Stimulated activated CD8-positive, alpha-beta memory T cell treated with anti-CD3 and anti-CD28 coated beads, Interleukin-4, amount 100 ng/mL, for 4 hours (primary cell): ENCODE measurements around the gene TCF25.
"Not testable (repeated sequence)": the region's sequence is repeated elsewhere in the genome, so short reads cannot be mapped to it uniquely, and the experiment has no call there.

Source experiments
- DNase-seq, 2 donors: peaks; one replicate each; pipeline ENCODE4 v3.0.0-alpha.2; 2020; ENCODE audit warnings: low read depth in 2 of 2, low spot score in 1 of 2

TCF25 gene

GRCh38 chr16:89873109-89873971 is at the start of gene TCF25:
Gene TCF25, plus strand, starts transcription at chr16:89873592. Its CDS starts 76 bp downstream, at chr16:89873668.
- peak; percentile 67 to 70 for DNase-seq

- not testable (repeated sequence) for DNase-seq
Observed at GRCh38 chr16:89823824-89824148, 49.6 kb upstream of the TCF25 start.

- DNase-seq, result no peak
Observed at GRCh38 chr16:89826531-89827382, 46.6 kb upstream of the TCF25 start.

GRCh38 chr16:89827383-89828198 is 45.8 kb upstream of the TCF25 start:
- DNase-seq, result no peak

GRCh38 chr16:89828199-89828869 is 45.1 kb upstream of the TCF25 start, which contains the start of gene SPIRE2:
Gene SPIRE2, plus strand, starts transcription at chr16:89828475. Its CDS starts 76 bp downstream, at chr16:89828551.
- DNase-seq, result peak; percentile 9 to 30

- DNase-seq, result no peak
Observed at GRCh38 chr16:89828870-89829629, 44.3 kb upstream of the TCF25 start.

- no peak for DNase-seq
Observed at GRCh38 chr16:89829630-89830437, 43.6 kb upstream of the TCF25 start.

- DNase-seq, result no peak
Observed at GRCh38 chr16:89831810-89832328, 41.5 kb upstream of the TCF25 start.

- not testable (repeated sequence) for DNase-seq
Observed at GRCh38 chr16:89833664-89834363, 39.6 kb upstream of the TCF25 start.

- DNase-seq, result not testable (repeated sequence)
Observed at GRCh38 chr16:89834813-89835363, 38.5 kb upstream of the TCF25 start.

- DNase-seq, result not testable (repeated sequence)
Observed at GRCh38 chr16:89836484-89836883, 36.9 kb upstream of the TCF25 start.

GRCh38 chr16:89837014-89837546 is 36.3 kb upstream of the TCF25 start:
- no peak for DNase-seq

GRCh38 chr16:89841275-89841674 is 32.1 kb upstream of the TCF25 start:
- DNase-seq, result peak in 1 of 2 donors; percentile 52

GRCh38 chr16:89842471-89843408 is 30.7 kb upstream of the TCF25 start:
- DNase-seq, result no peak

GRCh38 chr16:89843409-89844350 is 29.7 kb upstream of the TCF25 start:
- no peak for DNase-seq
